OCI-LY3 (cell line): ENCODE data around the gene JOSD1.

Experiments
- EZH2phosphoT487 ChIP-seq: fragments of 200-600 bp; shearing (Covaris generic); IDR thresholded peaks from 2 replicates; pipeline ENCODE4 v1.6.1; 2018; ENCODE audit warnings: antibody characterized with exemption, mixed run types, low read depth
- TF ChIP-seq, protein P1 (sequence below): fragments of 200-600, 300-600 bp; sonication (generic); IDR thresholded peaks from 2 replicates; pipeline ENCODE4 v1.5.1; 2014; ENCODE audit warnings: antibody characterized with exemption, low read length, low read depth

DNA sequence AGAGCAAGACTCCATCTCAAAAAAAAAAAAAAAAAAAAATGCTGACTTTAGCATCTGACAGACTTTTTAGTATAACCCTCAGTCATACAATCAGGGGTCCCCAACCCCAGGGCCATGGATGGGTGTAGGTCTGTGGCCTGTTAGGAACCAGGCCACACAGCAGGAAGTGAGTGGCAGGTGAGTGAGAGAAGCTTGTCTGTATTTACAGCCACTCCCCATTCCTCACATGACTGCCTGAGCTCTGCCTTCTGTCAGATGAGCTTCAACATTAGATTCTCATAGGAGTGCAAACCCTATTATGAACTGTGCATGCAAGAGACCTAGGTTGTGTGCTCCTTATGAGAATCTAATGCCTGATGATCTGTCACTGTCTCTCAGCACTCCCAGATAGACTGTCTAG lies 47.9 kb downstream of the JOSD1 start:
- TF ChIP-seq, protein P1, sequence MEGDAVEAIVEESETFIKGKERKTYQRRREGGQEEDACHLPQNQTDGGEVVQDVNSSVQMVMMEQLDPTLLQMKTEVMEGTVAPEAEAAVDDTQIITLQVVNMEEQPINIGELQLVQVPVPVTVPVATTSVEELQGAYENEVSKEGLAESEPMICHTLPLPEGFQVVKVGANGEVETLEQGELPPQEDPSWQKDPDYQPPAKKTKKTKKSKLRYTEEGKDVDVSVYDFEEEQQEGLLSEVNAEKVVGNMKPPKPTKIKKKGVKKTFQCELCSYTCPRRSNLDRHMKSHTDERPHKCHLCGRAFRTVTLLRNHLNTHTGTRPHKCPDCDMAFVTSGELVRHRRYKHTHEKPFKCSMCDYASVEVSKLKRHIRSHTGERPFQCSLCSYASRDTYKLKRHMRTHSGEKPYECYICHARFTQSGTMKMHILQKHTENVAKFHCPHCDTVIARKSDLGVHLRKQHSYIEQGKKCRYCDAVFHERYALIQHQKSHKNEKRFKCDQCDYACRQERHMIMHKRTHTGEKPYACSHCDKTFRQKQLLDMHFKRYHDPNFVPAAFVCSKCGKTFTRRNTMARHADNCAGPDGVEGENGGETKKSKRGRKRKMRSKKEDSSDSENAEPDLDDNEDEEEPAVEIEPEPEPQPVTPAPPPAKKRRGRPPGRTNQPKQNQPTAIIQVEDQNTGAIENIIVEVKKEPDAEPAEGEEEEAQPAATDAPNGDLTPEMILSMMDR = no peak
- TF ChIP-seq EZH2phosphoT487 = no peak
